SHP77 treated with DMSO at 0.1 percent for 48 hours (cell line): Measurements from ENCODE around the gene NFILZ.

ENCODE experiments used
- DNase-seq: peaks from one replicate; lab custom pipeline; 2025; lab: John Stamatoyannopoulos, UW

NFILZ gene, protein sequence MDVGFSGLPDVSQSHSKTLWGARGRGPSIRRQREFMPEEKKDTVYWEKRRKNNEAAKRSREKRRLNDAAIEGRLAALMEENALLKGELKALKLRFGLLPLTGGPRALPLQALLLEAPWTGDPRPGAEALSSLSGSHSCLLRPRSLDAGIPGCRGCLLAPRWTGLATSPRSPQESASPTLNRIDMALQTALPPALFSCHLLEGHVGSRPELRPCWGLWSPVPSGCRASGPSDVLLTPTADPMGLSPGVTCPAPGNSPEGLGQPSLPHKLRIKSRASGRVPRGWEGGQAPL

GRCh38 chr19:8629996-8630683 is at the start of gene NFILZ:
TSS of gene NFILZ (plus strand) at chr19:8630633. CDS start at chr19:8676766, 46,133 bp downstream.
- no peak for DNase-seq

GRCh38 chr19:8580710-8581281 is 49.6 kb upstream of the NFILZ start:
- DNase-seq: peak; percentile 16

- DNase-seq: no peak
Measured at GRCh38 chr19:8584965-8585893, 45.2 kb upstream of the NFILZ start.

- no peak for DNase-seq
Measured at GRCh38 chr19:8585894-8586750, 44.3 kb upstream of the NFILZ start.

DNA sequence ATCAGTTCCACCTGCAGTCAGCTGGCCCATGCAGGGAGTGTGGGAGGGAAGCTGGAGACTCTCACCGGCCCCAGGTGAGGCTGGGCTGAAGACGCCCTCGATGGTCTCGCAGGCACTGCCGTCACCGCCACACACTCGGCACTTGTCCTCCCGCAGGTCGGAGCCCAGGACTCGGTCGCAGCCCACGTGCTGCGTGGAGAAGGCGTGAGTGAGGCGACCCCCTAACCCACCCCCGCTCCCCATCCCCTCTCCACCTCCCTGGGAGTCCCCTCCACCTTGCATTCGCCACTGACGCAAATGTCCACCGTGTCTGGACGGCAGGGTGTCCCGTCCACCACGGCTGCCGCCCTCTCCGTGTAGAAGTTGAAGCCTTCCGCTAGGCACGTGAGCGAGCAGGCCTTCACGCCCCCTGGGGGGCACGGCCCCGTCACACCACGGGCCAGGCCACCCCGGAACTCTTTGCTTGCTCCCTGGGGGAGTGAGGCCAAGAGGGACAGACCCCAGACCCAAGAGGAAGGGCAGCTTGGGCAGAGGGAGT is 41.2 kb upstream of the NFILZ start:
- no peak for DNase-seq

DNA sequence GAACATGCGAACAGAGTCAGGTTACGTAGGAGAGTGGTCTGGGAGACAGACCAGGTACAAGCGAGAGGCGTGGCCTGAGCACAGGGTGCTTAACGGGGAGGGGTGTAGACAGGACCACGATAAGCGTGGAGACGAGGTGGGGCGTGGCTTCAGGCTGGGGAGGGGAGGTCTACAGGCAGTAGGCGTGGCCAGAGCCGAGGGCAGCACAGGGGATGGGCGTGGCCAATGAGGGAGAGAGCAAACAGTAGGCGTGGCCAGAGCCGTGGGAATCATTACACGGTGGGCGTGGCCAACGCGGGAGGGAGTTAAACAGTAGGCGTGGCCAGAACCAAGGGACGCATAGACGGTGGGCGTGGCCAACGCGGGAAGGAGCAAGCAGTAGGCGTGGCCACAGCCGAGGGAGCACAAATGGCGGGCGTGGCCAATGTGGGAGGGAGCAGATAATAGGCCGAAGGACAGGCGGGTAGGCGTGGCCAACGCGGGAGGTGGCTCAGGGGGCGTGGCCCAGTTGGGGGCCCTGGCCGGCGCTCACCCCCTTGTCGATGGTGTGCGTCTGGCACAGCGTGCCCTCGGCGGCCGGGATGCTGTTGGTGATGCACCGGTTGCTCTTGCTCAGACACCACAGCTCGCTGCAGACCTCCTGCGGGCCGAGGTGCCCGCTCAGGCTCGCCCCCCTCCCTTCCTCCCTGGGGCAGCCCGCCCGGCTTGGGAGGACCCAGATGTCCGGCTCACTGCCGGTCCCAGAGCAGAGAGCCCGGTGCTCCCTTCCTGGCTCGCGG is 38.0 kb upstream of the NFILZ start:
- DNase-seq: peak; percentile 41

GRCh38 chr19:8593931-8594330 is 36.5 kb upstream of the NFILZ start:
- no peak for DNase-seq

DNA sequence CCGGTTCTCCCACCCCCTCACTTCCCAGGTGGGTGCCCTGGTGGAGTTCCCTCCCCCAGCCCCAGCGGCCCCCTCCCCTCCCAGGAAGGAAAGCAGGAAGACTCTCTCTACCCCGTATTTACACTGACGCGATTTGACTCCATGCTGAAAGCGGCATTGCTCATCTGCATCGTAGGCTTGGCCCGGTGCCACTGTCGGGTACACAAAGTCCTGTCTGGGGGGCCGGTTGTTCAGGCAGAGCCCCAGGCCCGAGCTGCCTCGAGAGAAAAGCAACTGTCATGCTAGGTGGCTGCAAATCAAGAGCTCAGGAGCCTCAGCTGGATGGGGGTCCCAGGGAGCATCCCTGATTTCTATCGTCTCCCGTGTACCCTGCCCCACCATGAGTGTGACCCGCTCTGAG is 34.8 kb upstream of the NFILZ start:
- no peak for DNase-seq

DNA sequence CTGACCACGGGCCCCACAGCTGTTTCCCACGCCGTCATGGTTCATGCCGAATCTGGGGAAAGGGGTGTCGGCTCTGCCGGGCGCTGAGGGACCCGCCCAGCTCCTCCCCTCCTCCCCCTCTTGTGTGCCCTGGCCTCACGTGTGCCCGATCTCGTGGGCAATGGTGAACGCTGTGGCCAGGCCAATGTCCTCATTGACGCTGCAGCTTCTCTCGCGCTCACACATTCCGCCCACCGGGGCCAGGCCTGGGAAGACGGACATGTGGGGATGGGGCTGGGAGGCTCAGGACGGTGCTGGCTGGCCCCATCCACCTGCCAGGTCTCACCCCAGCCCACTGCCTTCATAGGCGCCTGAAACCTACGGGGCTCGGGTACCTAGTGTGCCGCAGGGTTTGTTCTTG is 34.3 kb upstream of the NFILZ start:
- DNase-seq: no peak

GRCh38 chr19:8600064-8600463 is 30.4 kb upstream of the NFILZ start:
- no peak for DNase-seq

DNA sequence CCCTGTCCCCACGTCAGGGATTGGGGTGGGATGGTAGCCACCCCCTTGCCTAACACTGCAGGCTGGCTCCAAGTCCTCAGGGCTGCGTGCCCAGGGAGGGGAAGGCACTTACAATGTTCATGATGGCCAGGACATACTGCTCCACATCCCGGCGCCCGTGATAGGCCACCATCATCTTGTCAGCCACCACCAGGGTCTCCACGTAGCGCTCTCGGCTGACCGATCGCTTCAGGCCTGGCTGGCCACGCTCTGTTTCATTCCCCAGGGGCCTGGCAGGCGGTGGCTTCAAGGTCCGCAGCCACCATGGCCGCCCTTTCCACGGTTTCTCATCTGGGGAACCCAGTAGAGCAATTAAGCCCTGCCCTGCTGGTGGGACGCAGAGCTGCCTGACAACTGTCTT is 29.6 kb upstream of the NFILZ start:
- no peak for DNase-seq

DNA sequence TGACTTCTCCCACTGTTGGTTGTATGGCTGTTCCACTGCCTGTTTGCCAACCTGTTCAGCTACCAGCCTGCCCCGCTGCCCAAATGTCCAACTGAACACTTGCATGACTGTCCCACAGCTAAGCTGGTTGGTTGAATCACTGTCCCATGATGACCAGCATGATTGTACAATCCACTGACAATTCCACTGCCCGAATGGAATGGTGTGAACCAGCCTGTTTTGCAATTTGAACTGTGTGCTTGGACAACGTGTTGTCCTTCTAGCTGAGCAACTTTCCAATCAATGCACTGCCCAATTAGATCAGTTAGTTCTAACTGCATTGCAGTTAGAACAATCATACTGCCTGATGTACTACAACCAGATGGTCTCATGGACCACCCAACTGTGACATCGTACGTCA is 28.6 kb upstream of the NFILZ start:
- DNase-seq: no peak

GRCh38 chr19:8605514-8605913 is 24.9 kb upstream of the NFILZ start:
- DNase-seq: no peak

GRCh38 chr19:8607386-8607785 is 23.0 kb upstream of the NFILZ start:
- DNase-seq: no peak

DNA sequence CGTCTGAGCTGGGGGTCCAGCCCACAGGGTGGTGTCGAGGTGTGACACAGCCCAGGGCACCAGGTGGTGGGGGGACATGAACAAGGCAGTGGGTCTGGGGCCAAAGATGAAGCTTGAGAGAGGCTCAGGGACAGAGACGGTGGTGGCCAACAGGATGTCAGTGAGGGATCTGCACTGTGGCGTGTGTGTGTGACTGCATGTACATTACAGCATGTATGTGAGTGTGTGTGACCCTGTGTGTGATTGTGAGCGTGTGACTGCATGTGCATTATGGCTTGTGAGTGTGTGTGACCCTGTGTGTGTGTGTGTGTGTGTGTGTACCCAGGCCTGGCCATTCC is 21.5 kb upstream of the NFILZ start:
- no peak for DNase-seq

GRCh38 chr19:8609279-8610040 is 21.0 kb upstream of the NFILZ start:
- DNase-seq: no peak

- no peak for DNase-seq
Measured at GRCh38 chr19:8610041-8610935, 20.1 kb upstream of the NFILZ start, which contains the start of gene ADAMTS10. TSS of gene ADAMTS10 (minus strand) at chr19:8610715. CDS start at chr19:8605710, 5,005 bp downstream.

GRCh38 chr19:8610936-8611300 is 19.5 kb upstream of the NFILZ start:
- no peak for DNase-seq
